ENCODE measurements around the gene CD109.
"Not testable (repeated sequence)": the region's sequence is repeated elsewhere in the genome, so short reads cannot be mapped to it uniquely, and the experiment has no call there.

The CD109 gene

DNA sequence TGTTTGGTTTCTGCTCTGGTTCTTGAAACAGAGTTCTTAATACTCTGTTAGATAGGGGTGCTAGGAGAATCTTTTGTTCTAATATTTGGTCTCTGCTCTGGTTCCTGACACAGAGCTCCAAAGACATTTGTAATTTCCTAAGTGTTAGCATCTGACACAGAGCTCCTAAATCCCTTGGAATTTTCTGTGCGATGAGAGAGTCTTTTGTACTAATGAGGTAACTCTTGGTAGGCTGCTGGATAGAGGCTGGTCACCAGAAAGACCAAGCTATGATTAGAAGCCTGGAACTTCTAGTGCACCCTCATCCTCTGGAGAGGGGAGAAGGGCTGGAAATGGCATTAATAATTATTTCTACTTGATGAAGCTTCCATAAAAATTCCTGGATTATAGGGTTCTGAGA is 7.7 kb upstream of the CD109 start:
- DNase-seq = no peak

- no peak for DNase-seq
Measured at GRCh38 chr6:73690056-73690455, 5.9 kb upstream of the CD109 start.

GRCh38 chr6:73691512-73691911 is 4.5 kb upstream of the CD109 start:
- DNase-seq = no peak

DNA sequence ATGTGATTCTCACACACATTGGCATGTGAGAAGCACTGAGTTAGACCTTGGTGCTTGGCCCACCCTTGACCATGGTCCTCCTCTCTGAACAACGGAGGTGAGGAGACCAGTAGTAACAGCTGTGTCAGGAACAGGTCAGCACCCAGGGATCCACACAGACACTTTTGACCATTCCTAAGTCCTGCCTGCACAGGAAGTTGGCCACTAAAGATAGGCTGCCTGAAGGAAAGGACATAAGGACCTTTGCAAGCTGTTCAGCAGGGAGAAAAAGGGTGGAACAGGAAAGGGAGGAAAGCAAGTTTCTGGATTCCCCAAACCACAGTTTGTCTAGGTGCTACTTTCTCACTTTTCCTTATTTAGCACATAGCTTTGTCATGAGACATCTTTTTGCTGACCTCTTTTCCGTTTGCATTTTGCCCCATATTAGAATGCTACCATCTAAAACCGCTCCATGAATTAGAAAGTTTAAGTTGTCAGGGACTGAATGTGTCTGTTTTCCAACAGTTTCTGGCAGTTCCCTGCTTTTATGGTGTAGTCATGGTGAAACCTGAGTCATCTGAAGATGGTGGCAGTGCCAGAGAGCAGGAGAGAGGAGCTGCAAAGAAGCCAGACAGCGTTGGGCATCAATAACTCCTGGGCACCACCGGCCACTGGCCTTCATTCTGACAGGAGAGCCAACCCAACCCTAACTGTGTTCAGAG is 1.1 kb upstream of the CD109 start:
- DNase-seq = no peak

DNA sequence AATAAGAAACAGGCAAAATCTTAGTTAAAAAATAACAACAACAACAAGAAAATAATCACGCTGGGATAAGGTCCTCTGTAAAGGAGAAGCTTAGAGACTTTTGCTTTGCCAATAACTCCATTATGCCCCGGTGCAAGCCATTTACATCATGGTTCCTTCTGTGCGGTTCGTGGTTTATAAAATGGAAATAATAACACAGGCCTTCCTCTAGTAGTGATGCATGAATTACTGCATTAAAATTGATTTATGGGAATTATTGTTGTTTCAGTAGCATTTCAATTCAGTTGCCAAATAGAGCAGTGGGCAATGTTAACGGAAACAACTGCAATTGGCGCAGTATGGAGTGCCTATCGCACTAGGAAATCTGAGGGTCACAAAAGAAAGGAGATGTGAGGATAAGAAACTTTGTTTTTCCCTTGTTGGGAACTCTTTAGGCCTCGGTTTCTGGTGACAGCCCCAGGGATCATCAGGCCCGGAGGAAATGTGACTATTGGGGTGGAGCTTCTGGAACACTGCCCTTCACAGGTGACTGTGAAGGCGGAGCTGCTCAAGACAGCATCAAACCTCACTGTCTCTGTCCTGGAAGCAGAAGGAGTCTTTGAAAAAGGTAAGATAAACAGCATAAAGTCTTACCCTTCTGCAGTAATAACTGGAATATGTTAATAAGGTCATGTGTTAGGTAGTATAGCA is 1.1 kb downstream of the CD109 start:
- DNase-seq = no peak

GRCh38 chr6:73699676-73700459 is 3.9 kb downstream of the CD109 start:
- no peak for DNase-seq

DNA sequence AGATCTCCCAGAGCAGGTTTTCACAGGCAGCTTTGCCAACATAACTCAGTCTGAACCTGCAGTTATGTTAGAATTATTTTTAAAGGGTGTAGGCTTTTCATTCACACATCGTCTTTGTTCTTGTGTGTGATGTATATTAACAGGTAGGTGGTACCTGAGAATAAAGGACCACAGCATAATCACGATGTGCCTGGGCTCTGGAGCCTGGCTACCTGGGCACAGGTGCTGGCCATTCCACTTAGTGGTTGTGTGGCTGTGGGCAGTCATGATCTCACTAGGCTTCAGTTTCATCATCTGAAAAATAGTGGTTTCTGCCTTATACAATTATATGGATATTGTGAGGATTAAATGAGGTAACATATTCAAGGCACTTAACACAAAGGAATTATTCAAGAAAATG is 6.4 kb downstream of the CD109 start:
- DNase-seq = no peak

DNA sequence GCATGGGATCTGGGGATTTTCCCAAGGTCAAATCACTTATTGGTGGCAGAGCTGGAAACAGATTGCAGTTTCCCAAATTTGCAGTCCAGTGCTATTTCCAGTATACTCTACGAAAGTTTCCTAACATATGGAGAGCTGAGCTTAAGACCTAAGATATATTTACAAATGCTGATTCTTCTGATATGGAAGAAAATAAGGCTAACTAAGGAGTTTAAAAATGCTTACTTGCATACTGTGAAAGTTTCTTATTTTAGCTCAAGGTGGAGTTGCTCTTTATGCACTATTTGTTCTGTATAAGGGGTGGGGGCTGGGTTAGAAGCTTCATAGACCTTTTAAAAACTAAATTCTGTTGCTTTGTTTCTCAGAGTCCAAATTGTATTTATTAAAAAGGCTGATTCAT is 7.5 kb downstream of the CD109 start:
- no peak for DNase-seq

DNA sequence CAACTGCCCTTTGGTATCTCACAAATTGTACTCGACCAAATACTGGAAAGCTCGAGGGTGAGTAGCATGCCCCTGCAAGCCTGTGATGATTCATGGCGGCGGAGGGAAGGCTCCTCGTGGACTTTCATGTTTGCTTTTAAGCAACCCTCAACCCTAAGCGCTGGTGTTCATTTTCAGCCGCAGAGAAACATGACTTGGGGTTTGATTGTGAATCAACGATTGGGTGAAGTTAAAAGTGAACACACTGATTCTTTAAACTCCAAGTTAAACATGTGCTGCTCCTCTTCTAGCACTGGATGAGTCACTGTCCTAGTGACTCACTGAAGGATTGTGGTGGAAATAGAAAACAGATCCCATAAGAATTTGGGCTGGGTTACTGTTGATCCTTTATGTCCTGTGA is 8.3 kb downstream of the CD109 start:
- DNase-seq = no peak

- no peak for DNase-seq
Measured at GRCh38 chr6:73704798-73705197, 8.8 kb downstream of the CD109 start.

GRCh38 chr6:73706971-73707370 is 11.0 kb downstream of the CD109 start:
- peak in 1 of 2 experiments; percentile 4 for DNase-seq

- DNase-seq = no peak
Measured at GRCh38 chr6:73710470-73710869, 14.5 kb downstream of the CD109 start.

DNA sequence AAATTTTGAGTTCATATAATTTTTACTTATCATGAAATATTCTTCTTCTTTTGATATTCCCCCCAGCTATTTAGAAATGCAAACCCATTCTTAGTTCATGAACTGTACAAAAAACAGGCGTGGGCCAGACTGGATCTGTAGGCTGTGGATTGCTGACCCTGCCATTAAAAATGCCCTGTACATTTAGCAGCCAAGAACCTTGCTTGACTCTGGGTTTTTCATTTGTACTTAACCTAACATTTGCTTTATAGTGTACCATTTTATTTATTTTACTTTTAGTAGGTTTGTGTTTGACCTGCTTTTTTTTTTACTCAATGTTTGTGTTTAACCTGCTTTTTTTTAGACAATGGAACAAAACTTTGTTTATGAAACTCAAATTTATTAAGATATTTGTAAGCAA is 14.9 kb downstream of the CD109 start:
- no peak for DNase-seq

GRCh38 chr6:73712535-73713173 is 16.7 kb downstream of the CD109 start:
- DNase-seq = no peak

DNA sequence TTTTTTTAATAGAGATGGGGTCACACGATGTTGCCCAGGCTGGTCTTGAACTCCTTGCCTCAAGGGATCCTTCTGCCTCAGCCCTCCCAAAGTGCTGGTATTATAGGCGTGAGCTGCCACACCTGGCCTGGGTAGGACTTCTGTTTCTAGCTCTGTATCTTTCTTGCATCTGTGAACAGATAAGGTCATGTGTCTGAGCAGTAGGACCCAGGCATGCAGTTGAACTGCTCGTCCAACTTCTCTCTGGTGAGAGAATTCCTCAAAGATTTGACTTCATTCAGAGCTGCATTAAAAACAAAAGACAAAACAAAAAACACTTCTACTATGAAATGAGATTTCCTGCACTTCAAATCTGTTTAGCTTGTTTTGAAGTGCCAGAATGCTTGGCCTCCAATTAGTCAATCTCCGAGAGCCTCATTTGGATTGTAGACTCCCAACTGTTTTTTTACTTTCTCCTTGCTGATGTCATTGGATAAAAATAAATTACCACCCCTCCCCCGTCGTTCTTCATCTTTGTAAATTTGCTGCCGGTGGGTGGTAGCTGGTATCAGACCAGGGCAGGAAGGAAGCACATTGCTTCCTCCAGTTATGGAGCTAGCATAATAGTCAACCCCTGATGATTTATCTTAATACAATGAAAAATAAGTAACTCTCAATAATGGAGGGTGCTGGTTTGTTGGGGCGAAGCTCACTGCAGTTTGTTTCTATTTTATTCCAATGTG is 17.6 kb downstream of the CD109 start:
- no peak for DNase-seq

DNA sequence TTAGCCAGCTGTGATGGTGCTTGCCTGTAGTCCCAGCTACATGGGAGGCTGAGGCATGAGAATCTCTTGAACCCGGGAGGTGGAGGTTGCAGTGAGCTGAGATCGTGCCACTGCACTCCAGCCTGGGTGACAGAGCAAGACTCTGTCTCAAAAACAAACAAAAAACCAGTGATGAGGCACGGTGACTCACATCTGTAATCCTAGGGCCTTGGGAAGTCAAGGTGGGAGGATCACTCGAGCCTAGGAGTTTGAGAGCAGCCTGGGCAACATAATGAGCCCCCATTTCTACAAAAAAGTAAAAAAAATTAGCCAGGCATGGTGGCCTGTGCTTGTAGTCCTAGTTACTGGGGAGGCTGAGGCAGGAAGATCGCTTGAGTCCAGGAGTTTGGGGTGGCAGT is 19.1 kb downstream of the CD109 start:
- not testable (repeated sequence) for DNase-seq

DNA sequence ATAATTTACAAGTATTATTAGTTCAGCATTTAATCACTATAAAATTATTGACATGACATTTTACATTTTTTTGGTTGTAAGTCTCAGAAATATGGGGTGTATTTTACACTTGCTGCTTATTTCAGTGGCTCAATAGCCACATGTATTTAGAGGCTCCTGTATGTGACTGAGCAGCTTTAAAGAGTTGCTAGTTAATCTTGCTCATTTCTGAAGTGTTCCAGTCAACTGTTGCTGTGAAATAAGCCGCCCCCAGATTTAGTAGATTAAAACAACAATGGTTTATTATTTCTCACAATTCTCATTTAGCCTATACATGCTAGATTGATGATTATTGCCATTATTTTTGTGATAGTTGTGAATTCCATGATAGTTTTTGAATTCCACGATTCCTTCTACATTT is 23.0 kb downstream of the CD109 start:
- no peak for DNase-seq

- DNase-seq = no peak
Measured at GRCh38 chr6:73722318-73723060, 26.5 kb downstream of the CD109 start.

DNA sequence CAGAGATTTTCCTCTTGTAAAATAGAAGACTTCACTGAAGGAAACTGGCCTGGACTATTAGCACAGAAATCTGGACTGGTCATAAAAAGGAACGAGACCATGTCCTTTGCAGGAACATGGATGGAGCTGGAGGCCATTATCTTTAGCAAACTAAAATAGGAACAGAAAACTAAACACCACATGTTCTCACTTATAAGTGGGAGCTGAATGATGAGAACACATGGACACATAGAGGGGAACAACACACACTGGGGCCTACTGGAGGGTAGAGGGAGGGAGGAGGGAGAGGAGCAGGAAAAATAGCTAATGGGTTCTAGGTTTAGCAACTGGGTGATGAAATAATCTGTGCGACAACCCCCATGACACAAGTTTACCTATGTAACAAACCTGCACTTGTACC is 27.5 kb downstream of the CD109 start:
- DNase-seq = not testable (repeated sequence)

GRCh38 chr6:73724389-73724788 is 28.4 kb downstream of the CD109 start:
- no peak for DNase-seq

GRCh38 chr6:73725192-73725591 is 29.2 kb downstream of the CD109 start:
- not testable (repeated sequence) for DNase-seq

- DNase-seq = no peak
Measured at GRCh38 chr6:73727114-73727513, 31.1 kb downstream of the CD109 start.

Measured in NCI-H526 (cell line).